OCI-LY7 (cell line): Measurements from ENCODE around the gene PGLYRP2. TPM values are rescaled to one million over a fixed set of nuclear protein-coding genes. Genes with fewer than 3 reads are reported as not detected.

ENCODE experiments used
- BruUV-seq: library from RNA; stranded (reverse); fragments of 400-500 nt; replicated peaks from 2 replicates; lab custom pipeline; 2021; lab: Mats Ljungman, UMichigan
- CTCF ChIA-PET: fragments of 300-600 bp; sonication (Branson Sonifier 250); formaldehyde crosslinking; loops from one replicate; lab custom pipeline; 2022; ENCODE audit warnings: antibody characterized with exemption; ENCODE audit not compliant: unreplicated experiment; lab: Charles Lee
- POLR2A ChIA-PET: fragments of 300-600 bp; sonication (Branson Sonifier 250); formaldehyde crosslinking; loops from one replicate; lab custom pipeline; 2022; ENCODE audit warnings: antibody characterized with exemption; lab: Charles Lee
- DNase-seq: peaks from one replicate; pipeline ENCODE4 v3.0.0-alpha.2; 2015; ENCODE audit warnings: low spot score
- H2AFZ ChIP-seq: fragments of 200-600 bp; sonication (generic), shearing (Covaris generic); 2 replicates; pipeline ENCODE4 v1.6.1; 2014; ENCODE audit warnings: mild to moderate bottlenecking, antibody characterized with exemption, low read length, moderate library complexity
- H3K27ac ChIP-seq: fragments of 200-600 bp; sonication (generic); 2 replicates; pipeline ENCODE4 v1.5.1; 2014; ENCODE audit warnings: mixed run types, low read depth, mild to moderate bottlenecking, moderate library complexity, low read length, inconsistent platforms; ENCODE audit not compliant: poor library complexity, severe bottlenecking
- H3K36me3 ChIP-seq: fragments of 200-600 bp; sonication (generic); 2 replicates; pipeline ENCODE4 v1.6.1; 2014; ENCODE audit warnings: mild to moderate bottlenecking, antibody characterized with exemption, low read length, moderate library complexity, mixed read lengths; ENCODE audit not compliant: insufficient read depth
- H3K4me1 ChIP-seq: fragments of 200-600 bp; sonication (generic); 2 replicates; pipeline ENCODE4 v1.5.1; 2014; ENCODE audit warnings: mild to moderate bottlenecking, low read length; ENCODE audit not compliant: insufficient read depth, poor library complexity, severe bottlenecking
- H3K4me2 ChIP-seq: fragments of 200-600 bp; sonication (generic); 2 replicates; pipeline ENCODE4 v1.6.1; 2014; ENCODE audit warnings: mild to moderate bottlenecking, low read length
- H3K4me3 ChIP-seq: fragments of 200-600 bp; sonication (generic); 2 replicates; pipeline ENCODE4 v1.5.1; 2014; ENCODE audit warnings: mild to moderate bottlenecking, low read depth, low read length; ENCODE audit not compliant: poor library complexity, severe bottlenecking
- H3K79me2 ChIP-seq: fragments of 200-600 bp; sonication (generic); 2 replicates; pipeline ENCODE4 v1.6.1; 2016; ENCODE audit warnings: low read depth, mild to moderate bottlenecking, low read length, moderate library complexity, mixed read lengths; ENCODE audit not compliant: insufficient read depth
- H3K9me2 ChIP-seq: fragments of 200-600 bp; sonication (generic); 2 replicates; pipeline ENCODE4 v1.6.1; 2016; ENCODE audit warnings: mild to moderate bottlenecking, low read length, mixed read lengths; ENCODE audit not compliant: insufficient read depth
- H3K9me3 ChIP-seq: fragments of 200-600 bp; sonication (generic); 2 replicates; pipeline ENCODE4 v1.6.1; 2014; ENCODE audit warnings: mild to moderate bottlenecking, mixed run types, low read length, mixed read lengths
- H4K20me1 ChIP-seq: fragments of 200-600 bp; sonication (generic); 2 replicates; pipeline ENCODE4 v1.6.1; 2014; ENCODE audit warnings: mild to moderate bottlenecking, antibody characterized with exemption, low read length, moderate library complexity, mixed read lengths; ENCODE audit not compliant: insufficient read depth
- CTCF ChIP-seq: fragments of 200-600 bp; sonication (generic); conservative IDR thresholded peaks from 2 replicates; pipeline ENCODE4 v1.5.1; 2014; ENCODE audit warnings: mild to moderate bottlenecking, antibody characterized with exemption, low read length, moderate library complexity, mixed read lengths
- EZH2phosphoT487 ChIP-seq: fragments of 200-600 bp; sonication (generic); IDR thresholded peaks from 2 replicates; pipeline ENCODE4 v1.6.1; 2018; ENCODE audit warnings: low read depth, borderline replicate concordance, mild to moderate bottlenecking, mixed run types, antibody characterized with exemption, low read length, moderate library complexity, mixed read lengths
- intact Hi-C: fragments of 100-400 bp; cut with micrococcal nuclease; formaldehyde crosslinking; loops from one replicate; pipeline ENCODE4 v1.10.0; 2022; ENCODE audit not compliant: unreplicated experiment
- total RNA-seq, 2 experiments: library from RNA; depleted of rRNA in 1 of 2; stranded (reverse); fragments of >200 nt in 1 of 2; shearing (Covaris generic) in 1 of 2; gene quantifications; 2 replicates each; pipeline ENCODE4 v1.2.3, GENCODE V29; 2014 to 2022

The PGLYRP2 gene
- total RNA-seq, 2 experiments from 2014 or later = not detected

DNA sequence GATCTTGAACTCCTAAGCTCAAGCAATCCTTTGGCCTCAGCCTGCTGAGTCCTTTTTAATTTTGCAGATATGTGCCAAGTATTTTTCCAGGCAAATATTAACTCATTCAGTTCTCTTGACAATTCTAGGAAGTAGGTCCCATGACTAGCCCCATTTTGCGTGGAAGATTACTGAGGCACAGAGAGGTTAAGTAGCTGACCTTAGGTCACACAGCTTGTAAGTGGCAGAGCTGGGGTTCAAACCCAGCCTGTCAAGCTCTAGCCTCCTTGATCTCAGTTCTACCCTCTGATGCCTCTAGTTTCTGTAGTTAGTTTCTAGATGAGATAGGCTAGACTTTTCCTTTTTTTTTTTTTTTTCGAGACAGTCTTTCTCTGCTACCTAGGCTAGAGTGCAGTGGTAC is 47.1 kb upstream of the PGLYRP2 start:
- CTCF ChIA-PET = no interaction called here

DNA sequence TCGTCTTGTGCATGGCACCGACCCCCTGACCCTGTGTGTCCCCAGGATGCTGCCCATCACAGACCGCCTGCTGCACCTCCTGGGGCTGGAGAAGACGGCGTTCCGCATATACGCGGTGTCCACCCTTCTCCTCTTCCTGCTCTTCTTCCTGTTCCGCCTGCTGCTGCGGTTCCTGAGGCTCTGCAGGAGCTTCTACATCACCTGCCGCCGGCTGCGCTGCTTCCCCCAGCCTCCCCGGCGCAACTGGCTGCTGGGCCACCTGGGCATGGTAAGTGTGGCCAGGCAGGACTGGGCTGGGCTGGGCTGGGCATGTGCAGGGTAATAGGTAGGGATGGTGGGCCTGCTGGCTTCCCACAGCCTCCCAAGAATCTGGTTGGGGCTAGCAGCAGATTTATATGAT is 46.0 kb upstream of the PGLYRP2 start:
- Histone ChIP-seq H3K36me3 (no peaks in the 10 kb centered on the region), H3K9me2 (no peaks in the 10 kb centered on the region), H3K4me1 (no peaks in the 10 kb centered on the region), H3K27ac (no peak overlapping the region), H3K4me2 (no peak overlapping the region), H3K9me3 (no peaks in the 10 kb centered on the region), H2AFZ (no peak overlapping the region), H3K4me3 (no peak overlapping the region), H3K79me2 (no peaks in the 10 kb centered on the region), H4K20me1 (no peaks in the 10 kb centered on the region)
- CTCF ChIA-PET = no interaction called here
- DNase-seq = no peak
- intact Hi-C loops = no loop called here
- no TSS peak for BruUV-seq
- TF ChIP-seq CTCF (no peak), EZH2phosphoT487 (no peak)
- POLR2A ChIA-PET = no interaction called here

More for the DNA sequence above, 47.1 kb upstream of the PGLYRP2 start:
- no peak for DNase-seq
- H3K9me3 ChIP-seq = no peaks in the 10 kb centered on the region
- H3K4me3 ChIP-seq = no peak overlapping the region
- no peaks in the 10 kb centered on the region for H3K9me2 ChIP-seq
- H3K4me2 ChIP-seq = no peak overlapping the region
- no TSS peak for BruUV-seq
- POLR2A ChIA-PET = no interaction called here
- TF ChIP-seq EZH2phosphoT487 (no peak), CTCF (no peak)
- H3K4me1 ChIP-seq = no peaks in the 10 kb centered on the region
- no peaks in the 10 kb centered on the region for H3K79me2 ChIP-seq
- no peak overlapping the region for H2AFZ ChIP-seq
- intact Hi-C loops = no loop called here
- no peaks in the 10 kb centered on the region for H4K20me1 ChIP-seq
- H3K27ac ChIP-seq = no peak overlapping the region
- H3K36me3 ChIP-seq = no peaks in the 10 kb centered on the region

DNA sequence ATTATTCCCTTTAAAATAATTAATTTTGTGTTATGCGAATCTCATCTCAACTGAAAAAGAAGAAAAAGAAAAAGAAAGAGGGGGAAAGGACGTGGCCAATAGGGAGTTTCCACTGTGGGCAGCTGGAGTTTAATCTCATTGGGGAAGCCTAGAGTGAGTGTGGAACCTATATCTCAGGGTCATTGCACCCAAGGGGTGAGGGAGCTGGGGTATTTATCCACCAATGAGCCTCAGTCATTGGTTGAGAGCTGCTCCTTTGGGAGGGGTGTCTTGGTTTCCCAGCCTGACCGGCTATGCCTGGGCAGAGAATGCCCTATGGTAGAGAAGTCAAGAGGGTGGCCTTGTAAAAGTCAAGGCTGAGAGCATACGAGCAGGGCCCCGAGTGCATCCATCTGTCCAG is 45.5 kb upstream of the PGLYRP2 start:
- TF ChIP-seq EZH2phosphoT487 (no peak), CTCF (no peak)
- Histone ChIP-seq H3K27ac (no peak overlapping the region), H3K9me2 (no peaks in the 10 kb centered on the region), H3K4me1 (no peaks in the 10 kb centered on the region), H3K4me3 (no peak overlapping the region), H3K9me3 (no peaks in the 10 kb centered on the region), H2AFZ (no peak overlapping the region), H3K36me3 (no peaks in the 10 kb centered on the region), H3K79me2 (no peaks in the 10 kb centered on the region), H4K20me1 (no peaks in the 10 kb centered on the region), H3K4me2 (no peak overlapping the region)
- BruUV-seq = no TSS peak
- no peak for DNase-seq
- intact Hi-C loops = no loop called here
- POLR2A ChIA-PET = interaction anchor here (0.6 kb wide), 1 partner anchor 1259 kb away, joined by 3 read pairs; no protein-coding TSS in a partner anchor
- CTCF ChIA-PET = no interaction called here
